GM03348 (cell line): ENCODE results near the gene DOCK9.

Source experiments
- DNase-seq: peaks from one replicate; pipeline ENCODE4 v3.0.0; 2012; ENCODE audit warnings: low spot score

The DOCK9 gene

DNA sequence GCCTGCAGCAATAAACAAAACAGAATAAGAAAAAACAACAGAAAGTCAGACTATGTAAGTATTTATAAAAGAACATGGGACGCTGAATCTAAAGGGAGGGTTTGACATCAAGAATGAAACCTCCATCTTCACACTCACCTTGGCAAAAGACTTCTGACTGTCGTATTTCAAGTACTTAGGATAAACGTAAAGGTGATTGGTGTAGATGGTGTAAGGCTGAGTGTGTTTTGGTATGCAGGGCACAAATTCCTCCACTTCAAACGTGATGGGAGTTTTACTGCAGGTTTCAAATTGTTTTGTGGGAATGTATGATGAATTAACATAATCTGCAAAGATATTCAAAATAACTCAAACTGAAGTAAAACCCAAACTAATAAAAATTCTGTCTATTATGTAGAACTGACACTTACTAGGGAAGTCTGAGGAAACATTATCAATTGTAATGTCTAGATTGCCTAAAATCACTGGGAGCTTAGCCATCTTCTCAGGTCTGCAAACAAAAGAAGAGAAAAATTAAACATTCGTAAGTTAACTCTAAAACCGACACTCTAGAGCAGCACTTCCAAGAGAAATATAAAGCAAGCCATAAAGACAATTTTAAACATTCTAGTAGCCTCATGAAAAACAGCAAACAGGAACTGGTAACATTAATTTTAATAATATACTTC lies 89.5 kb downstream of the DOCK9 start:
- DNase-seq: no peak

DNA sequence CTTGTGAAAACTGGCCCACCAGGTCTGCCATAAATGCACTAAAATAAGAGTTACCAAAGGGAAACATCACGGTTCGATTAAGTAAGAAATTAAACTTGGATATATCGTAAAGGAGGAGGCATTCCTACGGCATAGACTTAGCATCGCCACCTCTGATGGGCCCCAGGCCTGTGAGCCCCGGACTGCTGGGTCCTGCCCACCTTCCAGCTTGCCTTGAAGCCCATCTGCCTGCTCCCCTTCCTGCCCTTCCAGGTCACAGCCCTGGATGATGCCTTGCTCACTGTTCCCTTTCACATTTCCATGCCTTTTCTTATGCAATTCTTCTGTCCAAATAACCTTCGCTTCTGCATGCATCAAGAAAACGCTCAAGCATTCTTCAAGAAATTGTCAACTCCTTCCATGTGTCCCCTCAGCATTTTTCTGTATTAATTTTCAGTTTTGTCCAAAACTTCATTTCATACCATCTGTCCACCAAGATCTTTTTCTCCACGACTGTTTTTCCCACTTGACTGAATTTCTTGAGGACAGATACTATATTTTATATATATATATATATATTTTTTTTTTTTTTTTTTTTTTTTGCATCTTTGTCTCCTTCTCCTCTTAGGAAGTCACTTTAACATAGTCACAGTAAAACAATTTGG lies 91.2 kb downstream of the DOCK9 start:
- no peak for DNase-seq

DNA sequence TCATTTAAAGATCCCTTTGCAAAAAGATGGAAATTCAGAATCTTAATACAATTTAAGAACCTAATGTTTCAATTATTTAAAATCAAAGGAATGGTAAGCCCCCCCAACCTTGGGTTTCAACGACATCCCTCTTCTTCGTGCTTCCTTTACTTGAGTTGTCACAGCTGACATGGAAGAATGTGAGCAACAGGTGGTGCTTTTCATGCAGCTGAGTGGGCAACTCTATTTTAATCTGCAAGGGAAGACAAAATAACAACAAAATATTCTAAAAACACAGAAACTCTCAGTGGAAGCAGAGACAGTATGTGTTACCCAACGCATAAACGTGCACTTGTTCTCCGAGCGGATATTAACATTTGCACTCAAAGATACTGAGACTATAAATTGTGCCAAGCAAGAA lies 92.3 kb downstream of the DOCK9 start:
- DNase-seq: no peak

DNA sequence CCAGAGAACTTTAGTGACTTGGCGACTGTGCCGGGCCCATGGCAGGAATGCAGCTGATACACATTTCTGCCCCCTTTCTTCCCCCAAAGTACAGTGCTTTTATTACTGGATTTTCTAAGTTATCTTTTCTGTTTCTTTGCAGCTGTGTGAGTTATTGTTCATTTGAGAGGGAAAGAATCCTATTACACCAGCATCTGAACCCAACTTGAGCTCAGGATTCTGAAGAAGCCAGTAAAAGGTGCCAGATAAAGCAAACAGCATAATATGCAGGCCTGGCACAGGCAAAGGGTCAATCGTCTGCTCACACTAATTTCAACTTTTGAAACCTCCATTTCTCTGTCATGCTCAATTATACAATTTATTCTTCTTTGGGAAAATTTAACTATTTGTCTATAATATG lies 93.9 kb downstream of the DOCK9 start:
- DNase-seq: no peak

DNA sequence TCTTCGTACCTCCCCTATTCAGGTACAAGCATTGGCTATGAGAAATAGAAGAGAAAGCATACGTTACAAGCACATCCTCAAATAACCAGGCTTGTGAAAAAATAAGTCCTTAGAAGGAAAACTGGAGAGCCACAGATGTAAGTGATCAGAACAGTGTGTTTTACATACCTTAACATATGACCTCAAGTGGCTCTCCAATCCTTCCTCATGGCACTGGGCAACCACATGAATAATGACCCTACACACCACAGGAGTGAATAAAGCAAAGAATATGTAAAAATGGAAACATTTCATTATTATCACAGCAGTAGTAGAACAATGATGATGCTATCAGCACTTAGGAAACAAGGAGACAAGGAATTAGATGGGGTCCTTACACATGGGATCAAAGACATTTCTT lies 96.5 kb downstream of the DOCK9 start:
- no peak for DNase-seq

DNA sequence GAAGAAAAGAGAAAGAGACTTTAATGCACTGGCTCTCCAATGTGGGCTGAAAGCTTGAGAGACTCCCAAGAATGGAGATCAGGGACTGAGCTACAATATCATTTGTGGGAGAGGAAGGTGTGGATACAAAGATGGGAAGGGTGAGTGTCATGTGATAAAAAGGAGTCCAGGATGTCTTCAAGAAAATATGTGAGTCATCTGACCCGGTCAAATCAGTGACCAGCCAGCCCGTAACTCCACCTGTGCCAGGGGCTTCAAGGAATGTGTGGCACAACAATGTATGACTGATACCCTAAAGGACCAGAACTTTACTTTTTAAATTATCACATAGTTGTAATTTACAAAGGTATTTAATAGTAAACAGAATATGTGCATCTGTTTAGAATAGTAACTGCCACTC lies 97.2 kb downstream of the DOCK9 start:
- DNase-seq: no peak

DNA sequence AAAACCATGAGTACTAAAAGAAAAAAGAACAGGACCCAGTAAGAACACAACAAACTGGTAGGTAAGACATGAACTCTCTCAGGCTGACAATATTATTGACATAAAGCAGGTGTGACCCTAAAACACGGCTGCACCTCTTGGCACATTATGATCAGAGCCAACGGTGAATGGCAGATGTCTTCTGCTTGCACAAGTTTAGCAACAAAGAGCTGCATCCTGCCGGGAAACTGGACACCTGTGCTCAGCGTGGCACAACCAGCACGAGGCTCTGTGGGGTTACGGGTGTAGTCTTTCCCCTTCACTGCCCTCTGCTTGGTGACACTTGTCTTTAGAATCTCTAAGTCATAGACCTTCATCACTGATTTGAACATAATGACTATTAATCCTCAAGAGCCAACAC lies 97.9 kb downstream of the DOCK9 start:
- DNase-seq: no peak

DNA sequence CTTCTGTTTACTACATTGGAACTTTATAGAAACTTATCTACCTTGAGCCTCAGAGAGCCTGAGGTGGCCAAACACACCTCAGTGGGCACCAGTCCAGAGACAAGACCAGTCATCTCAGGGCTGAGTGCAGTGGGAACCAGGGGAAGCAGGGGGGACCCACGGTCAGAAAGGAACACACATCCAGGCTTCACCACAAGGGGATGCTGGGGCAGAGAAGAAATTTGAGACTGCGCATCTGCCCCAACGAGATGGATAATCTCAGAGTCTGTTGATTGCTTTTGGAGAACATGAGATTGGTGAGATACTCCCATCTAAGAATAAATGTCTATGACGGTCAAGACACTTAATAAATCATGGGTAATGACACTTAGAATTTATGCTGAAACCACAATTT lies 98.7 kb downstream of the DOCK9 start:
- DNase-seq: no peak

DNA sequence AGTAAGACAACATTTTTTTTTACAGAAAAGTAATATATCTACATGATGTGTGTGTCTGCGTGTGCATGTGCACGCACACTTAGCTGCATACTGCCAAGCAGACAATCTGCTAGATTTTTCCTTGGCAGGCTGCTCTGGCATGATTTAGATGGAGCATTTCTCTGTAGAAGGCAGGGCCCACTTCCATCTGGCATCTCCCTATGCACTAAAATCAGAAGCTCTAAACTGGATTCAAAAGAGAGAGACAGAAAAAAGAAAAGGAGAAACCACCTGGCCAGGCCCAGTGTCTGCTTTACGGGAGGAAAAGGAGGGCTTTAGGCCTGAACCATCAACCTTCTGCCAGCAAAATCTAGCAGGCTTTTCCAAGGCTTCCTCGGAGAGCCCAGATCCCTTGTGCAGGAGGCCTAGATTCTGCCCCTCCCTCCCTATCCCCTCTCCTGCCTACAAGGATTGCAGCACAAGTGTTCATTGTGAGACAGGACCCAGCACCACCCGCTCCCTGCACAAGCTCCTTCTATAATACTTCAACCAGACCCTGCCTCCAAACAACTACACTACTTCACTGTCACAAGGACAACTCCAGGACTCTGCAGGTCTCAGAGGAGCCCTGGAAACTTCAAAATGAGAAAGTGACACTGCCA lies 99.3 kb downstream of the DOCK9 start:
- DNase-seq: no peak

DNA sequence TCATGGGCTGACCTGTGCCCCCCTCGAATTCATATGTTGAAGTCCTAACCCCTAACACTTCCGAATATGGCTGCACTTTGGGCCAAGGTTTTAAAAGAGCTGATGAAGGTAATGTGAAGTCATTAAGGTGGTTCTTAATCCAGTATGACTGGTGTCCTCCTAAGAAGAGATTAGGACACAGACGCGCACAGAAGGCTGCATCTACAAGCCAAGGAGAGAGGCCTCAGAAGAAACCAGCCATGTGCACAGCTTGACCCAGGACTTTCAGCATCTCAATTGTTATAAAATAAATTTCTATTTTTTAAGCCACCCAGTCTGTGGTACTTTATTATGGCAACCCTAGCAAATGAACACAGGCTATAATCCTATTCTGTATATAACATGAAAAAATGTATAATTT lies 99.9 kb downstream of the DOCK9 start:
- no peak for DNase-seq

DNA sequence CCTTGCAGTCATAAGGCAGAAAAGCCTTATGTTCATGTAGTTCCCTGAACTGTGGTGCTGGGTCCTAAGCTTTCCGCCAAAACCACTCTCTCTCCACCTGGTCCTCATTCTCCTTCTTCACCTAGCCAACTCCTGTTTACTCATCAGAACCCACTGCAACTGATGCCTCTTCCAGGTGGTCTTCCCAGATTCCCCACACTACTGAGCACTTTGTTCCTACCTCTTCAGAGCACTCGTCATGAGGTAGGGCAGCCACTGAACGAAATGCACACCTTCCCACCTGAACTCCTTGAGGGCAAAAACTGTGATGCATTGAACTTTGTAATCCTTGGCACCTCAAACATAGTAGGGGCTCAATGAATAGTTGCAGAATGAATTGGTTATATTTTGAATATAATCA lies 100.4 kb downstream of the DOCK9 start:
- no peak for DNase-seq

DNA sequence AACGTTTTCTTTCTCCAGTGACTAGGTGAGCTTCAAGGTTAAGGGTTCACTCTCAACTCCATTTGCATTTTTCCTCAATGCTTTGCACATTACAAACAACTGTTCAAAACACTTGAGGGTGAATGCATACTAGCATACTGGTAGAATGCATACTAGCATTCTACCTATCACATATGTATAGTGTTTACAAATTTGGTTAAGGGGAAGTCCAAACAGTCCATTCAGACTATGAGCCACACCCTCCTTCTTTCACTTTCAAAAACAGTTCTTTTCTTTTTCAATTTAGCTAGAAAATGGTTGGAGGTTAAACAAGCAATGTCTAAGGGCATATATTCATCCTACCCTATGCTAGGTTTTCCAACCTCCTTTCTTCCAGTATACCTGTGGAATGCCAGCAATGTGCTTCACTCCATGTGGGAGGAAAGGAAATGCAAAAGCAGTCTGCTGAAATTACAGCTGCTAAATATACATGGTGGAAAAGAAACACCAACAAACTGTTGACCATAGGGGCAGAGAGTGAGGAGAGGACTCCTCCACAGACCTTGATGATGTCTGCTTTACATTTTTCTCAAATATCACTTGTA lies 102.6 kb downstream of the DOCK9 start:
- DNase-seq: no peak

DNA sequence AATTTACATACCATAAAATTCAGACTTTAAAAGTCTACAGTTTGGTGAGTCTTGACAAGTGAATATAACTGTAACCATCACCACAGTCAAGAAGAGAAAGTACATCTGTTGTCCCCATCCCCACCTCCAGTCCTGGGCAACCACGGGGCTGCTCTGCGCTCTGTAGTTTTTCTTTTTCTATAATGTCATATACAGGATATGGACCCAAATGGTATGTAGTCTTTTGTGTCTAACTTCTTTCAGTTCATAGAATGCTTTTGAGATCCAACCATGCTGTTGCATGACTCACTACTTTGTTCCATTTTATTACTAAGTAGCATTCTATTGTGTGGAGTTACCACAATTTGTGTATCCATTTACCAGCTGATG lies 103.9 kb downstream of the DOCK9 start:
- no peak for DNase-seq

DNA sequence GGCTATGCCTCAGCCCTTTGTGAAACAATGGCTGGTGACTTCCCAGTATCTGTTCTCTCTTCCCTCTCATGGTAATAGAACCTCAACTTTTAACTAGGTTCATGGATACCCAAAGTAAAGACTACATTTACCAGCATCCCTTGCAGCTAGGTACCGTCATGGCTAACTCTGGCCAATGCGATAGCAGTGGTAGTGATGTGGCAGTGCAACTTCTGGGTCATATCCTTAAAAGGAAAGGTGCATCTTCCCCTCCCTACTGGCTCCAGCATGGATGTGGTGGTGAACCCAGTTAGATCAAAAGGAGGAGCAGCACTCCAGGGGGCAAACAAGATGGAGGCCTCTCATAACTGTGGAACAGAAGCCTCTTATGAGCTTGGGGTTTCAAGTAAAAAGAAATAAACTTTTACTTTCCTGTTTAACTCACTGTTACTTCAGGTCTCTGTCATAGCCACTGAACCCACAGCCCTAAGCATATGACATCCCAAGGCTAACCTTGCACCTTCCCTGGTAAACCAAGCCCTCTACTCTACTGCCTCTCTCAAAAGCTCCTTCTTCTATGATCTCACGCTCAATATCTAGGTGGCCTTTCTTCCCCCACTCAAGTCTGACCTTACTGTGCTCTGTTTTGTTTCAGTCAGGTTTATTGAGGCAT lies 104.4 kb downstream of the DOCK9 start:
- no peak for DNase-seq

DNA sequence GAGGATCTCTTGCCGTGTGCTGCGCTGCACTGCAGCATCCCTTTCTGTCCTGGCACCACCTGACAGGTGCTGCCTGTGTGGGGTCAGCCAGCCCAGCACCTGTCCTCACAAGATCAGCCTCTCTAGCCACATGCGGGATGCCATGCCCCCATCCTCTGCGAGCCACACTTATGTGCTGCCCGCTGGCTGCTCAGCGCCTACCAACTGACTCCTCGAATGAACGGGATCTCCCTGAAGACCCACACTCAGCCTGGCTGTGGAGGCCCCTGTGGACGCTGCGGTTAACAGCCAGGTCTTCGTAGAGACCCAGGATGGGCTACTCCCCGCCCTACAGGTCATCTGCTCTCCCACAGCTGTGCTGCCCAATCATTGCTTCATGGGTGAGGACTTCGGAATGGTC lies 106.1 kb downstream of the DOCK9 start:
- DNase-seq: no peak

DNA sequence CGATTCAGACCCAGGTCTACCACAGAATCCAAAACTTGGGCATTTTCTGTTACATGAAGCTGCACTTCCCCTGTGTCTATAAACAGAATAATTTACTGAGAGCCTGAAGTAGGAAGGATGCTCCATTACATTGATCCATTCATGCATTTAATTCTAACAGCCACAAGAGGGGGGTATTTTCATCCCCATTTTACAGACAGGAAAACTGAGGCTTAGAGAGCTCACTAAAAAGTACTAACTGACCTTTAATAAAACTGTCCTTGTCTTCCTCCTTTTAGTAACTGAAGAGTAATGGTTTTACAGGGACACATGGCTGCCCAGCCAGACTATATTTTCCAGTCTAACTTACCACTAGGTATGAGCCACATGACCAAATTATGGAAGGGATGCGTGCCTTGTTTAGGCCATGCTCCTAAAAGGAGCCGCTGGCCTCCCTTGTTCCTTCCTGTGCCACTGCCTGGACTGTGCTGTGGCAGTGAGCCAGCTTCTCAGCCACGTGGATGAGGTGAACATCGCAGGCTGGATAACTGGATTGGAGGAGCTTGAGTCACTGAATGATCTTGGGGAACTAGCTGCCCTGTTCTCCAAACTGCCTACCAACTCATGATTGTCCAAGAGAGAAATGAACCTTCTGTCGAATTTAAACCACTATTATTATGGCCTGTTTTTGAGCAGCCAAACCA lies 108.3 kb downstream of the DOCK9 start:
- no peak for DNase-seq

DNA sequence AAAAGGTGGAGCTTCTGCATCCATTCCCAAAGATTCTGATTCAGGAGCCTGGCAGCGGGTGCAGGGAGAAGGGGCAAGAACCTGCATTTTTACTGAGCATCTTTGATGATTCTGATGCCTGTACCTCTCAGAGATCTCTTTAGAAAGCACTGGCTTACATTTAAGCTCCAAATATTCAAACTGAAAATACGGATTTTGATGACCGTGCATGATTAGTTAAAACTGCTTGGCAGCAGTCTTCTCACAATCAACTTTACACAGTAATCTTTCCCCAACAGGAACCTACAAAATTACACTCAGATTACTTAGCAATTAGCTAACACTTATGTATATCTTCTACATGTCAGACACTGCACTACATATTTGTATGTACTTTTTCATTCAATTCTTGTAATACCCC lies 108.9 kb downstream of the DOCK9 start:
- no peak for DNase-seq

DNA sequence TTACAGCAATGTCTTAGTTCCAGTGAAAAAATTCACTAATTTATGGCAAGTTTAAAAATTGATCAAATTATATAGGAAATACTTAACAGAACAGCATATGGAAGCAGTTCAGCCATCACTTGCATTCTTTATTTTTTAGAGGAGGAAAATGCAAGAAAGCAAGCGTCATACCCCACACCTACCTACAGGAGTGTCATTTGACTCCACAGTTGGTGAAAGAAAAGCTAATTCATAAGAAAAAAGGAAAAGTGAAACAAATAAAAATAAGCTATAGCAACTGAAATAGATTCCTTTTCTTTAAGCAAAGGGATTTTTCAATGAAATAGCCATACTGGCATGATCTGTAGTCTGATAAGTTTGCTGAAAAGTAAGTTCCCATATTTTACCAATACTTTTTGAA lies 111.0 kb downstream of the DOCK9 start:
- DNase-seq: no peak

DNA sequence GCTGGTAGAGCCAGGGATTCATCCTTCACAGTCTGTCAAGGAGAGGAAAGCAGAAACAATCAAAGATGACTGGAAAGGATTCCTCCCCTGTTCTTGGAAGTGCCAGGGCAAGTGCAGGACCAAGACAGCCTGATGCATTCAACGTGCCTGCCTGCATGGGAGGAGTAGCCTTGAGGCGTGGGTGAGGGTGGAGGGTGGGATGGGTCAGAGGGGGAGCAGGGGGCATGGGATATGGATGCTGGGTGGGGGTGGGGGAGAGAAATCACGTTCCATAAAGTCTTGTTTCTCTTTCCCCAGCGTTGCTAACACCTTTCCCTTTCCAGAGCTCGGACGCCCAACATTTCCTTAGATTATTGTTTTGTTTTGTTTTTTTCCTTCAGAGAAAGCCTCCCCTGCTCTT lies 117.4 kb downstream of the DOCK9 start:
- DNase-seq: no peak

DNA sequence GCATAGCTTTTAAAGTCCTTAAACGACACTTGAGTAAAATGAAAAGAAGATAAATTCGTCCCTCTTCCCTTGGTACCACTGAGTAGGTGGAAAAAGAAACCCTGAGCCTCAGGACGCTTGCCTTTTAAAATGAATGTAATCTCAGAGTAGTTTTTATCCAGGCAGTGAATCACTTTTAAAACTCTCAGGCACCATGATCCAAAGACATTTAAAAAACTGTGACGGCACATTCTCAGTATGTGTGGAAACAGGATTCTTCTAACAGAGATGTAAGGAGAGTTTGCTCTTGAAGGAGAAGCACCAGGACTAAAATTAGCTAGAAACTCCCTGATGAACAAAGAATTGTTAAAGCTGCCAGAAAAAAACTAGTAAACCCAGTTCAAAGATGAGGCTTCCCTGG lies 119.7 kb downstream of the DOCK9 start:
- no peak for DNase-seq

DNA sequence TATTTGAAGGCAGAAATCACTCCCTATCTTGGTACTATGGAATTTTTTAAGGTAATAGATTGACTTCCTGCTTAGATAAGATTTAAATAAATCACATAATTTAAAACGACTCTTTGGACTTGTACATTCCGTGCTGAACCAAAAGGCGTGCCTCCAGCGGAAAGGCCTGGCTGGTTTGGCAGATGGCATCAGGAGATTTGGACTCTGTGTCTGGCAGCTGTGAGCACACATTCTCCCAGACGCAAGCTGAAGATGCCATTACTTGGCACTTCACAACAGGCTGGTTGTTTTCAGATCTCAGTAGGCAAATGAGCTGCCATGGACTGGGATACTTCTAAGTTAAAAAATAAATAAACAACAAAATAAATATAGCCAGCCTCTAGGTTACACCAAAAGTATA lies 120.9 kb downstream of the DOCK9 start:
- DNase-seq: no peak

DNA sequence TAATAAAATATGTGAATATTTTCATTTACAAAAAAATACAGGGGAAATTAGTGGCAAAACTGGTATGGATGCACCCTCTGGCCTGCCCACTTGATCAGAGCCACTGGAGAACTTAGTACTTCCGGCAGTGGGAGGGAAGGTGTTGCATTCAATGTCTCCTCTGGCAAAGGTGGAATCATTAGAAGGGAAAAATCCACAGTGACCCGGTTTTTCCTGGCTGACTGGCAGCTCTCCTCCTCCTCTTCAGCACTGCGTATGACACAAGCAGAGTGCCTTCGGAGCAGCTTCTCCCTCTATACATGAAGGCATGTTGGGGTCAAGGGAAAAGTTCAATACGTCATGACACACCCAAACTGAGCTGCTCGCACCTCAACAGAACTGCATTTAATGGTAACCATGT lies 123.4 kb downstream of the DOCK9 start:
- no peak for DNase-seq
